Measurements from ENCODE around the gene PRMT2.
A peak's percentile ranks its signal among the peaks of the same experiment; 100 is the strongest.

The PRMT2 gene

GRCh38 chr21:46606427-46606813, 29.1 kb upstream of the PRMT2 start:
- Histone ChIP-seq H3K18ac (ENCODE audit: low read length) (no peak overlapping the region), H3K4me2 (ENCODE audit: low read length) (no peak overlapping the region), H4K91ac (ENCODE audit: low read depth, low read length) (no peak overlapping the region), H2BK12ac (ENCODE audit: low read length) (no peak overlapping the region), H3K4ac (ENCODE audit: low read depth, low read length) (no peak overlapping the region), H3K14ac (ENCODE audit: low read length) (no peak overlapping the region), H4K12ac (ENCODE audit: low read depth, low read length) (no peak overlapping the region), H4K8ac (ENCODE audit: low read depth, low read length) (no peak overlapping the region), H3K79me1 (ENCODE audit: low read length) (no peaks in the 10 kb centered on the region), H3K27ac (ENCODE audit: low read depth, low read length) (no peak overlapping the region), H3K9me3 (ENCODE audit: insufficient read depth, low read depth, low read length) (peaks cover 6% of the 10 kb centered on the region), H3K9ac (ENCODE audit: low read length) (no peak overlapping the region), H3K27me3 (ENCODE audit: insufficient read depth, low read length) (no peaks in the 10 kb centered on the region), H3K23ac (ENCODE audit: low read length) (no peak overlapping the region), H2BK5ac (ENCODE audit: low read depth, low read length, poor library complexity) (no peak overlapping the region), H3K79me2 (ENCODE audit: control insufficient read depth, insufficient read depth, low read length, poor library complexity) (no peaks in the 10 kb centered on the region), H2BK120ac (ENCODE audit: insufficient read depth, low read length, poor library complexity) (no peak overlapping the region), H3K36me3 (ENCODE audit: control insufficient read depth in 1 of 2, insufficient read depth in 2 of 2, low read length in 2 of 2) (no peaks in the 10 kb centered on the region), H2AFZ (ENCODE audit: insufficient read depth, low read length, poor library complexity) (no peak overlapping the region), H3K4me1 (ENCODE audit: control insufficient read depth in 1 of 2, insufficient read depth in 2 of 2, low read length in 2 of 2) (no peaks in the 10 kb centered on the region), H2AK5ac (ENCODE audit: low read length) (no peak overlapping the region), H3K4me3 (ENCODE audit: low read depth, low read length) (no peak overlapping the region)
- no peak for DNase-seq
- no CpG with 5 or more reads among the region's 7 CpGs for WGBS (ENCODE audit: extremely low coverage, insufficient coverage, insufficient read length)

GRCh38 chr21:46607636-46608035, 27.8 kb upstream of the PRMT2 start:
- no peak overlapping the region for H2BK5ac ChIP-seq (ENCODE audit: low read depth, low read length, poor library complexity)

GRCh38 chr21:46608672-46609111, 26.8 kb upstream of the PRMT2 start:
- Histone ChIP-seq H2AFZ (ENCODE audit: insufficient read depth, low read length, poor library complexity) (no peak overlapping the region), H2BK120ac (ENCODE audit: insufficient read depth, low read length, poor library complexity) (no peak overlapping the region), H3K27me3 (ENCODE audit: insufficient read depth, low read length) (no peaks in the 10 kb centered on the region), H3K4me3 (ENCODE audit: low read depth, low read length) (no peak overlapping the region), H4K8ac (ENCODE audit: low read depth, low read length) (no peak overlapping the region), H4K91ac (ENCODE audit: low read depth, low read length) (no peak overlapping the region), H3K9ac (ENCODE audit: low read length) (no peak overlapping the region), H4K12ac (ENCODE audit: low read depth, low read length) (no peak overlapping the region), H2AK5ac (ENCODE audit: low read length) (no peak overlapping the region), H3K9me3 (ENCODE audit: insufficient read depth, low read depth, low read length) (peaks cover 6% of the 10 kb centered on the region), H3K4ac (ENCODE audit: low read depth, low read length) (no peak overlapping the region), H3K4me1 (ENCODE audit: control insufficient read depth in 1 of 2, insufficient read depth in 2 of 2, low read length in 2 of 2) (no peaks in the 10 kb centered on the region), H3K36me3 (ENCODE audit: control insufficient read depth in 1 of 2, insufficient read depth in 2 of 2, low read length in 2 of 2) (no peaks in the 10 kb centered on the region), H3K18ac (ENCODE audit: low read length) (no peak overlapping the region), H3K14ac (ENCODE audit: low read length) (no peak overlapping the region), H3K27ac (ENCODE audit: low read depth, low read length) (no peak overlapping the region), H2BK12ac (ENCODE audit: low read length) (no peak overlapping the region), H3K79me2 (ENCODE audit: control insufficient read depth, insufficient read depth, low read length, poor library complexity) (no peaks in the 10 kb centered on the region), H3K79me1 (ENCODE audit: low read length) (no peaks in the 10 kb centered on the region), H3K4me2 (ENCODE audit: low read length) (no peak overlapping the region), H3K23ac (ENCODE audit: low read length) (no peak overlapping the region), H2BK5ac (ENCODE audit: low read depth, low read length, poor library complexity) (no peak overlapping the region)
- no CpG with 5 or more reads among the region's 3 CpGs for WGBS (ENCODE audit: extremely low coverage, insufficient coverage, insufficient read length)
- DNase-seq: no peak

More at GRCh38 chr21:46607636-46608035, 27.8 kb upstream of the PRMT2 start:
- no peaks in the 10 kb centered on the region for H3K27me3 ChIP-seq (ENCODE audit: insufficient read depth, low read length)
- H3K36me3 ChIP-seq (ENCODE audit: control insufficient read depth in 1 of 2, insufficient read depth in 2 of 2, low read length in 2 of 2): no peaks in the 10 kb centered on the region
- no peak overlapping the region for H2BK120ac ChIP-seq (ENCODE audit: insufficient read depth, low read length, poor library complexity)
- H3K79me1 ChIP-seq (ENCODE audit: low read length): no peaks in the 10 kb centered on the region
- H4K91ac ChIP-seq (ENCODE audit: low read depth, low read length): no peak overlapping the region
- no peak overlapping the region for H3K4me3 ChIP-seq (ENCODE audit: low read depth, low read length)
- no peaks in the 10 kb centered on the region for H3K4me1 ChIP-seq (ENCODE audit: control insufficient read depth in 1 of 2, insufficient read depth in 2 of 2, low read length in 2 of 2)
- no peak overlapping the region for H3K27ac ChIP-seq (ENCODE audit: low read depth, low read length)
- H3K4me2 ChIP-seq (ENCODE audit: low read length): no peak overlapping the region
- no peak overlapping the region for H4K8ac ChIP-seq (ENCODE audit: low read depth, low read length)
- no CpG with 5 or more reads among the region's 2 CpGs for WGBS (ENCODE audit: extremely low coverage, insufficient coverage, insufficient read length)
- no peak overlapping the region for H2AK5ac ChIP-seq (ENCODE audit: low read length)
- H3K23ac ChIP-seq (ENCODE audit: low read length): no peak overlapping the region
- H3K4ac ChIP-seq (ENCODE audit: low read depth, low read length): no peak overlapping the region
- H2BK12ac ChIP-seq (ENCODE audit: low read length): no peak overlapping the region
- no peak overlapping the region for H3K9ac ChIP-seq (ENCODE audit: low read length)
- H3K79me2 ChIP-seq (ENCODE audit: control insufficient read depth, insufficient read depth, low read length, poor library complexity): no peaks in the 10 kb centered on the region
- no peak overlapping the region for H4K12ac ChIP-seq (ENCODE audit: low read depth, low read length)
- DNase-seq: no peak
- no peak overlapping the region for H3K18ac ChIP-seq (ENCODE audit: low read length)
- no peak overlapping the region for H2AFZ ChIP-seq (ENCODE audit: insufficient read depth, low read length, poor library complexity)
- peaks cover 6% of the 10 kb centered on the region for H3K9me3 ChIP-seq (ENCODE audit: insufficient read depth, low read depth, low read length)
- H3K14ac ChIP-seq (ENCODE audit: low read length): no peak overlapping the region

- Histone ChIP-seq H3K79me2 (ENCODE audit: control insufficient read depth, insufficient read depth, low read length, poor library complexity) (no peaks in the 10 kb centered on the region), H2BK120ac (ENCODE audit: insufficient read depth, low read length, poor library complexity) (no peak overlapping the region), H3K4ac (ENCODE audit: low read depth, low read length) (no peak overlapping the region), H4K91ac (ENCODE audit: low read depth, low read length) (no peak overlapping the region), H3K27ac (ENCODE audit: low read depth, low read length) (no peak overlapping the region), H3K4me1 (ENCODE audit: control insufficient read depth in 1 of 2, insufficient read depth in 2 of 2, low read length in 2 of 2) (no peaks in the 10 kb centered on the region), H3K9me3 (ENCODE audit: insufficient read depth, low read depth, low read length) (peaks cover 6% of the 10 kb centered on the region), H2BK5ac (ENCODE audit: low read depth, low read length, poor library complexity) (no peak overlapping the region), H2BK12ac (ENCODE audit: low read length) (no peak overlapping the region), H3K36me3 (ENCODE audit: control insufficient read depth in 1 of 2, insufficient read depth in 2 of 2, low read length in 2 of 2) (no peaks in the 10 kb centered on the region), H3K9ac (ENCODE audit: low read length) (no peak overlapping the region), H4K8ac (ENCODE audit: low read depth, low read length) (no peak overlapping the region), H4K12ac (ENCODE audit: low read depth, low read length) (no peak overlapping the region), H3K79me1 (ENCODE audit: low read length) (no peaks in the 10 kb centered on the region), H3K27me3 (ENCODE audit: insufficient read depth, low read length) (no peaks in the 10 kb centered on the region), H2AFZ (ENCODE audit: insufficient read depth, low read length, poor library complexity) (no peak overlapping the region), H3K23ac (ENCODE audit: low read length) (no peak overlapping the region), H3K18ac (ENCODE audit: low read length) (no peak overlapping the region), H3K4me2 (ENCODE audit: low read length) (no peak overlapping the region), H2AK5ac (ENCODE audit: low read length) (no peak overlapping the region), H3K14ac (ENCODE audit: low read length) (no peak overlapping the region), H3K4me3 (ENCODE audit: low read depth, low read length) (no peak overlapping the region)
- peak in 1 of 2 donors; percentile 29 for DNase-seq
- WGBS (ENCODE audit: extremely low coverage, insufficient coverage, insufficient read length): no CpG with 5 or more reads among the region's 6 CpGs
These were observed 25.3 kb upstream of the PRMT2 start for GRCh38 chr21:46610018-46610701.
